ENCODE results near the gene COX14.

COX14 gene

DNA sequence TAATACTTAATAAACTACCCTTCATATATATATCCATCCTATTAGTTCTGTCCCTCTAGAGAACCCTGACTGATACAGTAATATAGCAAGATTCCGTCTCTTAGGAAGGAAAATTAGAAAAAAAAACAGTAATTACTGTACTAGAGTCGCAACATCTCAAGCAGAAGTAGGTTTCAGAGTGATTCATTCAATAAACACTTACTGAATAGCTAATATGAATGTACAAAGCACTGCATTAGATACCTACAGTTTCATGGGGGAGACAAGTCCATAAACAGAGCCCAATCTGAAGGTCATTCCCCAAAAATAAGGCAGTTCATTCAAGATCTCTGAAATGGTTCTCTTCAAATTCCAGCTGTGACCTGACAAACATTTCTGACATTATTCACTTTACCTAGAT lies 45.2 kb downstream of the COX14 start:
- H3K4me1 ChIP-seq (ENCODE audit: insufficient read depth, low read length, poor library complexity, severe bottlenecking), result peaks cover 14% of the 10 kb centered on the region
- H4K20me1 ChIP-seq (ENCODE audit: insufficient read depth, low read length, poor library complexity, severe bottlenecking), result peaks cover 16% of the 10 kb centered on the region
- H3K9me3 ChIP-seq (ENCODE audit: insufficient read depth, low read depth, low read length), result no peaks in the 10 kb centered on the region
- no peaks in the 10 kb centered on the region for H3K27me3 ChIP-seq (ENCODE audit: insufficient read depth, low read length, poor library complexity, severe bottlenecking)
- no peak overlapping the region for H3K9ac ChIP-seq (ENCODE audit: low read depth, low read length, poor library complexity, severe bottlenecking)
- H3K4me2 ChIP-seq (ENCODE audit: low read depth, low read length, poor library complexity, severe bottlenecking), result no peak overlapping the region
- H3K36me3 ChIP-seq (ENCODE audit: insufficient read depth, low read length), result no peaks in the 10 kb centered on the region; the same call in 1 of the 2 replicates
- H3K4me3 ChIP-seq (ENCODE audit: low read length, poor library complexity, severe bottlenecking), result no peak overlapping the region
- no peak overlapping the region for H2AFZ ChIP-seq (ENCODE audit: low read length)
- H3K9me2 ChIP-seq (replicated peaks; ENCODE audit: low read depth, low read length), result no peaks in the 10 kb centered on the region
- H3F3A ChIP-seq (ENCODE audit: low read depth), result no peaks in the 10 kb centered on the region
- no peak for TF ChIP-seq EZH2phosphoT487 (IDR thresholded peaks at IDR 0.05; ENCODE audit: borderline replicate concordance)
- TF ChIP-seq, protein P1, sequence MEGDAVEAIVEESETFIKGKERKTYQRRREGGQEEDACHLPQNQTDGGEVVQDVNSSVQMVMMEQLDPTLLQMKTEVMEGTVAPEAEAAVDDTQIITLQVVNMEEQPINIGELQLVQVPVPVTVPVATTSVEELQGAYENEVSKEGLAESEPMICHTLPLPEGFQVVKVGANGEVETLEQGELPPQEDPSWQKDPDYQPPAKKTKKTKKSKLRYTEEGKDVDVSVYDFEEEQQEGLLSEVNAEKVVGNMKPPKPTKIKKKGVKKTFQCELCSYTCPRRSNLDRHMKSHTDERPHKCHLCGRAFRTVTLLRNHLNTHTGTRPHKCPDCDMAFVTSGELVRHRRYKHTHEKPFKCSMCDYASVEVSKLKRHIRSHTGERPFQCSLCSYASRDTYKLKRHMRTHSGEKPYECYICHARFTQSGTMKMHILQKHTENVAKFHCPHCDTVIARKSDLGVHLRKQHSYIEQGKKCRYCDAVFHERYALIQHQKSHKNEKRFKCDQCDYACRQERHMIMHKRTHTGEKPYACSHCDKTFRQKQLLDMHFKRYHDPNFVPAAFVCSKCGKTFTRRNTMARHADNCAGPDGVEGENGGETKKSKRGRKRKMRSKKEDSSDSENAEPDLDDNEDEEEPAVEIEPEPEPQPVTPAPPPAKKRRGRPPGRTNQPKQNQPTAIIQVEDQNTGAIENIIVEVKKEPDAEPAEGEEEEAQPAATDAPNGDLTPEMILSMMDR (conservative IDR thresholded peaks at IDR 0.05; ENCODE audit: low read length), result no peak
- H3K79me2 ChIP-seq (ENCODE audit: insufficient read depth, low read length), result peaks cover 72% of the 10 kb centered on the region

DNA sequence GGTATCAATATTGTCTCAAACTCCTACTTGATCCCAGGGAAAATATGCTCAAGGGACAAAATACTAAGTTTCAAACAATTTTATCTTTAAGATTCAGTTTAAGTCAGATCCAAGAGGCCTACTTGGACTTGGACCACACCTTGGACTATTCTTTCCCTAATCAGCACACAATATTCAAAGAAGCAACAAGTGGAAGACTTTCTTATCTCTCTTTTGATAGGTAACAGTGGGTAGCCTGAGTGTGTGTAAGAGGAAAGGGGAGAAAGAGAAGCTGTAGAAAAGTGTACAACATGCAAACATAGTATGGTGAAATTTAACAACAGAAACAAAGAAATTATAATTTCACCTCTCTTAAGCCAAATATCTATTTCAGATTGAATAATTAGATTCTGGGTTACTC lies 48.6 kb downstream of the COX14 start:
- H3K9me3 ChIP-seq (ENCODE audit: insufficient read depth, low read depth, low read length), result no peaks in the 10 kb centered on the region
- no peaks in the 10 kb centered on the region for H3K27me3 ChIP-seq (ENCODE audit: insufficient read depth, low read length, poor library complexity, severe bottlenecking)
- no peaks in the 10 kb centered on the region for H3K36me3 ChIP-seq (ENCODE audit: insufficient read depth, low read length)
- H3K4me2 ChIP-seq (ENCODE audit: low read depth, low read length, poor library complexity, severe bottlenecking), result peak overlapping the region; percentile 10
- no peaks in the 10 kb centered on the region for H3K9me2 ChIP-seq (replicated peaks; ENCODE audit: low read depth, low read length)
- no peak overlapping the region for H2AFZ ChIP-seq (ENCODE audit: low read length)
- TF ChIP-seq EZH2phosphoT487 (IDR thresholded peaks at IDR 0.05; ENCODE audit: borderline replicate concordance), result no peak
- TF ChIP-seq, protein P1 (conservative IDR thresholded peaks at IDR 0.05; ENCODE audit: low read length), result no peak
- no peaks in the 10 kb centered on the region for H3F3A ChIP-seq (ENCODE audit: low read depth)
- H3K79me2 ChIP-seq (ENCODE audit: insufficient read depth, low read length), result peaks cover 81% of the 10 kb centered on the region
- H4K20me1 ChIP-seq (ENCODE audit: insufficient read depth, low read length, poor library complexity, severe bottlenecking), result peaks cover 21% of the 10 kb centered on the region
- H3K9ac ChIP-seq (ENCODE audit: low read depth, low read length, poor library complexity, severe bottlenecking), result peak overlapping the region; percentile 38
- H3K4me1 ChIP-seq (ENCODE audit: insufficient read depth, low read length, poor library complexity, severe bottlenecking), result peaks cover 36% of the 10 kb centered on the region
- H3K4me3 ChIP-seq (ENCODE audit: low read length, poor library complexity, severe bottlenecking), result no peak overlapping the region

DNA sequence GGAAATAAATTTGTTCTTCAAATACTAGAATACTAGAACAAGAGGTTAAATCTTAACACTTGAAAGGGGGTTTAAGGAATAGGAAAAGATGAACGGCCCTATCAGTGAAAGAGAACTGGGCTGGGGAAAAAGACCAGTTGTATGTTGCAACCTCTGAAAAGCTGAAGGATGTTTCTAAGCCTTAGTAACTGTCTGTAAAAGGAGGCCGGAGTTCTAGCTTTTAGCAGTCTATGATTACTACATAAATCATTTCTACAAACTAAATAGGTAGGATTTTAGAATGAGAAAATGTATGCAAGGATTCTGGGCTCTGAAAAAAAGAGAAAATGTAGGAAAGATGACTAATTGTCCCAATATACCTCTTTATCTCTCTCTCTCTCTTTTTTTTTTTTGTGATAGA lies 50.2 kb downstream of the COX14 start:
- Histone ChIP-seq H3K4me3 (ENCODE audit: low read length, poor library complexity, severe bottlenecking) (no peak overlapping the region), H3K4me2 (ENCODE audit: low read depth, low read length, poor library complexity, severe bottlenecking) (peak overlapping the region; percentile 28), H3K79me2 (ENCODE audit: insufficient read depth, low read length) (peaks cover 87% of the 10 kb centered on the region), H3K9me2 (replicated peaks; ENCODE audit: low read depth, low read length) (no peaks in the 10 kb centered on the region), H4K20me1 (ENCODE audit: insufficient read depth, low read length, poor library complexity, severe bottlenecking) (peaks cover 18% of the 10 kb centered on the region), H3F3A (ENCODE audit: low read depth) (no peaks in the 10 kb centered on the region), H3K4me1 (ENCODE audit: insufficient read depth, low read length, poor library complexity, severe bottlenecking) (peaks cover 41% of the 10 kb centered on the region), H3K36me3 (ENCODE audit: insufficient read depth, low read length) (no peaks in the 10 kb centered on the region), H3K27me3 (ENCODE audit: insufficient read depth, low read length, poor library complexity, severe bottlenecking) (no peaks in the 10 kb centered on the region), H3K9me3 (ENCODE audit: insufficient read depth, low read depth, low read length) (no peaks in the 10 kb centered on the region), H2AFZ (ENCODE audit: low read length) (no peak overlapping the region), H3K9ac (ENCODE audit: low read depth, low read length, poor library complexity, severe bottlenecking) (peak overlapping the region; percentile 38)
- TF ChIP-seq, protein P1 (conservative IDR thresholded peaks at IDR 0.05; ENCODE audit: low read length), result no peak
- no peak for TF ChIP-seq EZH2phosphoT487 (IDR thresholded peaks at IDR 0.05; ENCODE audit: borderline replicate concordance)
